ENCODE results near the gene C19orf81. TPM values are rescaled to one million over a fixed set of nuclear protein-coding genes. Genes with fewer than 3 reads are reported as not detected.
"Not testable (repeated sequence)": the region's sequence is repeated elsewhere in the genome, so short reads cannot be mapped to it uniquely, and the experiment has no call there.

Gene C19orf81
- not detected in 2 replicates for total RNA-seq (2014; rRNA removed; shearing (Covaris generic))

- peak; percentile 63 for DNase-seq (ENCODE audit: low spot score)
Observed at GRCh38 chr19:50649433-50650391, at the start of gene C19orf81. Gene C19orf81 (plus strand): TSS chr19:50649445. CDS start chr19:50649445, 0 bp downstream.

- DNase-seq (ENCODE audit: low spot score) = no peak
Observed at GRCh38 chr19:50601407-50602088, 47.7 kb upstream of the C19orf81 start.

- DNase-seq (ENCODE audit: low spot score) = no peak
Observed at GRCh38 chr19:50602089-50602422, 47.2 kb upstream of the C19orf81 start.

- no peak for DNase-seq (ENCODE audit: low spot score)
Observed at GRCh38 chr19:50602496-50602895, 46.7 kb upstream of the C19orf81 start.

- DNase-seq (ENCODE audit: low spot score) = no peak
Observed at GRCh38 chr19:50602935-50603334, 46.3 kb upstream of the C19orf81 start.

- DNase-seq (ENCODE audit: low spot score) = not testable (repeated sequence)
Observed at GRCh38 chr19:50604264-50605073, 44.8 kb upstream of the C19orf81 start.

GRCh38 chr19:50606059-50606836 lies 43.0 kb upstream of the C19orf81 start:
- not testable (repeated sequence) for DNase-seq (ENCODE audit: low spot score)

GRCh38 chr19:50607388-50607787 lies 41.9 kb upstream of the C19orf81 start:
- no peak for DNase-seq (ENCODE audit: low spot score)

- DNase-seq (ENCODE audit: low spot score) = no peak
Observed at GRCh38 chr19:50607874-50608785, 41.1 kb upstream of the C19orf81 start.

- not testable (repeated sequence) for DNase-seq (ENCODE audit: low spot score)
Observed at GRCh38 chr19:50612504-50613404, 36.5 kb upstream of the C19orf81 start.

GRCh38 chr19:50618379-50618778 lies 30.9 kb upstream of the C19orf81 start:
- DNase-seq (ENCODE audit: low spot score) = not testable (repeated sequence)

GRCh38 chr19:50619184-50619583 lies 30.1 kb upstream of the C19orf81 start:
- not testable (repeated sequence) for DNase-seq (ENCODE audit: low spot score)

GRCh38 chr19:50620394-50620906 lies 28.8 kb upstream of the C19orf81 start:
- not testable (repeated sequence) for DNase-seq (ENCODE audit: low spot score)

- DNase-seq (ENCODE audit: low spot score) = no peak
Observed at GRCh38 chr19:50624949-50625600, 24.2 kb upstream of the C19orf81 start.

- no peak for DNase-seq (ENCODE audit: low spot score)
Observed at GRCh38 chr19:50626011-50626410, 23.2 kb upstream of the C19orf81 start.

GRCh38 chr19:50626795-50627194 lies 22.4 kb upstream of the C19orf81 start:
- DNase-seq (ENCODE audit: low spot score) = no peak

GRCh38 chr19:50628146-50628545 lies 21.1 kb upstream of the C19orf81 start:
- DNase-seq (ENCODE audit: low spot score) = no peak

GRCh38 chr19:50628551-50628950 lies 20.7 kb upstream of the C19orf81 start:
- no peak for DNase-seq (ENCODE audit: low spot score)
